ENCODE measurements around the gene BTLA.

- no peak for TF ChIP-seq CTCF (IDR thresholded peaks at IDR 0.05)
- TF ChIP-seq POLR2A (IDR thresholded peaks at IDR 0.05), result no peak
Observed at GRCh38 chr3:112474796-112475195, 24.5 kb downstream of the BTLA start.
